Measurements from ENCODE around the gene CACNA1G. TPM values are rescaled to one million over a fixed set of nuclear protein-coding genes. Genes with fewer than 3 reads are reported as not detected.

Gene CACNA1G
- total RNA-seq, 1 experiment from 2014 or later: 0.04 TPM

DNA sequence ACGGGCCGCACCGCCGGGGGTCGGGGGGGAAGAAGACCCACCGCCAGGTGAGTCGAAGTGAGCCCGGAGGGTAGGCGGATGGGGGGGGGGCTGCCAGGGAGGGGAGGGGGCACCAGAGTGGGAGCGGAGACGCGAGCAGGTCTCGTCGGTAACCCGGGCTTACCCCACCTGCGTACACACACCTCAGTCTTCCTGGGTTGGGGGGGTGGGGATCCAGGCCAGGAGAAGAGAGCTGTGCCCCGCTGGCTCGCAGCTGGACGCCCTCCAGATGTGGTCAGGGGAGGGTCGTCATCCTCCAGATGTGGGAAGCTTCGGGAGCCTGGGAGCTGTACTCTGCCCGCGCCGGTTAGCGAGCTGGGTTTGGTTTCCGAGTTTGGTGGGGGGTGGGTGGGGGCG is 1.2 kb downstream of the CACNA1G start:
- H4K20me1 ChIP-seq (ENCODE audit: low read length): no peaks in the 10 kb centered on the region
- no peak overlapping the region for H2AFZ ChIP-seq (ENCODE audit: low read length)
- TF ChIP-seq, protein P1, sequence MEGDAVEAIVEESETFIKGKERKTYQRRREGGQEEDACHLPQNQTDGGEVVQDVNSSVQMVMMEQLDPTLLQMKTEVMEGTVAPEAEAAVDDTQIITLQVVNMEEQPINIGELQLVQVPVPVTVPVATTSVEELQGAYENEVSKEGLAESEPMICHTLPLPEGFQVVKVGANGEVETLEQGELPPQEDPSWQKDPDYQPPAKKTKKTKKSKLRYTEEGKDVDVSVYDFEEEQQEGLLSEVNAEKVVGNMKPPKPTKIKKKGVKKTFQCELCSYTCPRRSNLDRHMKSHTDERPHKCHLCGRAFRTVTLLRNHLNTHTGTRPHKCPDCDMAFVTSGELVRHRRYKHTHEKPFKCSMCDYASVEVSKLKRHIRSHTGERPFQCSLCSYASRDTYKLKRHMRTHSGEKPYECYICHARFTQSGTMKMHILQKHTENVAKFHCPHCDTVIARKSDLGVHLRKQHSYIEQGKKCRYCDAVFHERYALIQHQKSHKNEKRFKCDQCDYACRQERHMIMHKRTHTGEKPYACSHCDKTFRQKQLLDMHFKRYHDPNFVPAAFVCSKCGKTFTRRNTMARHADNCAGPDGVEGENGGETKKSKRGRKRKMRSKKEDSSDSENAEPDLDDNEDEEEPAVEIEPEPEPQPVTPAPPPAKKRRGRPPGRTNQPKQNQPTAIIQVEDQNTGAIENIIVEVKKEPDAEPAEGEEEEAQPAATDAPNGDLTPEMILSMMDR (conservative IDR thresholded peaks at IDR 0.05; ENCODE audit: low read depth, low read length): no peak
- peaks cover 34% of the 10 kb centered on the region for H3K27me3 ChIP-seq (ENCODE audit: low read length)
- H3K4me2 ChIP-seq (ENCODE audit: low read length): no peak overlapping the region
- ChIA-PET POLR2A (ENCODE audit: unreplicated experiment) (no interaction called here), CTCF (no interaction called here)
- H3K4me1 ChIP-seq (ENCODE audit: insufficient read depth, low read length): peaks cover 12% of the 10 kb centered on the region
- BruUV-seq (replicated peaks): no TSS peak
- H3K27ac ChIP-seq (ENCODE audit: low read length): no peak overlapping the region
- DNase-seq: no peak
- H3K79me2 ChIP-seq (ENCODE audit: low read length): no peaks in the 10 kb centered on the region
- intact Hi-C loops (cut with micrococcal nuclease): loop anchor here (5.0 kb wide), 1 partner anchor 71 kb away; the partner anchor contains the start of gene ABCC3
- H3K4me3 ChIP-seq (ENCODE audit: low read length): no peak overlapping the region
- H3K9ac ChIP-seq (ENCODE audit: low read length): no peak overlapping the region
- no peak for ATAC-seq
- no peaks in the 10 kb centered on the region for H3K9me3 ChIP-seq (ENCODE audit: low read length)
- H3K9me2 ChIP-seq (replicated peaks; ENCODE audit: low read length): no peaks in the 10 kb centered on the region
- H3F3A ChIP-seq (ENCODE audit: low read length, unreplicated experiment): no peaks in the 10 kb centered on the region
- no peaks in the 10 kb centered on the region for H3K36me3 ChIP-seq (ENCODE audit: low read depth, low read length)

GRCh38 chr17:50562242-50563091 is 2.0 kb downstream of the CACNA1G start:
- no TSS peak for BruUV-seq (replicated peaks)
- H3K36me3 ChIP-seq (ENCODE audit: low read depth, low read length): no peaks in the 10 kb centered on the region
- H3K9me3 ChIP-seq (ENCODE audit: low read length): no peaks in the 10 kb centered on the region
- H3K79me2 ChIP-seq (ENCODE audit: low read length): no peaks in the 10 kb centered on the region
- no peak overlapping the region for H2AFZ ChIP-seq (ENCODE audit: low read length)
- no peak overlapping the region for H3K4me3 ChIP-seq (ENCODE audit: low read length)
- ChIA-PET CTCF (interaction anchor here (0.7 kb wide), 1 partner anchor 11 kb away, joined by 3 read pairs; no protein-coding TSS in a partner anchor), POLR2A (ENCODE audit: unreplicated experiment) (no interaction called here)
- no peaks in the 10 kb centered on the region for H3F3A ChIP-seq (ENCODE audit: low read length, unreplicated experiment)
- ATAC-seq: no peak
- no peak overlapping the region for H3K9ac ChIP-seq (ENCODE audit: low read length)
- no peaks in the 10 kb centered on the region for H3K9me2 ChIP-seq (replicated peaks; ENCODE audit: low read length)
- intact Hi-C loops (cut with micrococcal nuclease): loop anchor here (5.0 kb wide), 1 partner anchor 70 kb away; the partner anchor contains the start of gene ABCC3
- no peaks in the 10 kb centered on the region for H4K20me1 ChIP-seq (ENCODE audit: low read length)
- H3K4me2 ChIP-seq (ENCODE audit: low read length): no peak overlapping the region
- no peak overlapping the region for H3K27ac ChIP-seq (ENCODE audit: low read length)
- peaks cover 12% of the 10 kb centered on the region for H3K4me1 ChIP-seq (ENCODE audit: insufficient read depth, low read length)
- peaks cover 34% of the 10 kb centered on the region for H3K27me3 ChIP-seq (ENCODE audit: low read length)
- no peak for DNase-seq
- TF ChIP-seq EZH2 (IDR thresholded peaks at IDR 0.05; ENCODE audit: low read length, unreplicated experiment): no peak
- TF ChIP-seq, protein P1 (conservative IDR thresholded peaks at IDR 0.05; ENCODE audit: low read depth, low read length): no peak
- TF ChIP-seq EZH2phosphoT487 (IDR thresholded peaks at IDR 0.05; ENCODE audit: borderline replicate concordance, low read length): no peak

- intact Hi-C loops (cut with micrococcal nuclease): loop anchor here (5.0 kb wide), 1 partner anchor 69 kb away; the partner anchor contains the start of gene ABCC3
- CTCF ChIA-PET: no interaction called here
Measured at GRCh38 chr17:50563092-50563511, 2.6 kb downstream of the CACNA1G start.

More at GRCh38 chr17:50563092-50563511, 2.6 kb downstream of the CACNA1G start:
- POLR2A ChIA-PET (ENCODE audit: unreplicated experiment): no interaction called here
- ATAC-seq (no peak), DNase-seq (no peak)
- TF ChIP-seq EZH2phosphoT487 (IDR thresholded peaks at IDR 0.05; ENCODE audit: borderline replicate concordance, low read length): no peak
- TF ChIP-seq, protein P1 (conservative IDR thresholded peaks at IDR 0.05; ENCODE audit: low read depth, low read length): no peak
- TF ChIP-seq EZH2 (IDR thresholded peaks at IDR 0.05; ENCODE audit: low read length, unreplicated experiment): no peak
- Histone ChIP-seq H3K4me1 (ENCODE audit: insufficient read depth, low read length) (peaks cover 12% of the 10 kb centered on the region), H3K9me2 (replicated peaks; ENCODE audit: low read length) (no peaks in the 10 kb centered on the region), H3F3A (ENCODE audit: low read length, unreplicated experiment) (no peaks in the 10 kb centered on the region), H3K9me3 (ENCODE audit: low read length) (no peaks in the 10 kb centered on the region), H4K20me1 (ENCODE audit: low read length) (no peaks in the 10 kb centered on the region), H3K36me3 (ENCODE audit: low read depth, low read length) (no peaks in the 10 kb centered on the region), H3K27me3 (ENCODE audit: low read length) (peaks cover 34% of the 10 kb centered on the region), H2AFZ (ENCODE audit: low read length) (no peak overlapping the region), H3K4me2 (ENCODE audit: low read length) (no peak overlapping the region), H3K27ac (ENCODE audit: low read length) (no peak overlapping the region), H3K4me3 (ENCODE audit: low read length) (no peak overlapping the region), H3K9ac (ENCODE audit: low read length) (no peak overlapping the region), H3K79me2 (ENCODE audit: low read length) (no peaks in the 10 kb centered on the region)
- no TSS peak for BruUV-seq (replicated peaks)

All from PC-3 (cell line).